ENCODE measurements around the gene GJD3.
"Not testable (repeated sequence)": the region's sequence is repeated elsewhere in the genome, so short reads cannot be mapped to it uniquely, and the experiment has no call there.

GJD3 gene
- 0 to 0.21 (median 0.10) reads per million in 9 experiments for total RNA-seq

GRCh38 chr17:40364121-40364861 is at the start of gene GJD3:
GJD3 (minus strand) TSS chr17:40364737; CDS start chr17:40363815, 922 bp downstream.
- Mint-ChIP-seq H3K4me1 (ENCODE audit: low read depth in 2 of 2) (peaks cover 4 to 5% of the 10 kb centered on the region in 2 donors), H3K9me3 (no peaks in the 10 kb centered on the region), H3K27me3 (peaks cover 15 to 32% of the 10 kb centered on the region in 2 donors), H3K4me3 (peak within 1 kb of the TSS; percentile 70 to 71), H3K27ac (no peak within 1 kb of the TSS), H3K36me3 (ENCODE audit: insufficient read depth) (no peaks in the 10 kb centered on the region)
- no peak for DNase-seq
- no peak for ATAC-seq (replicated peaks)

DNA sequence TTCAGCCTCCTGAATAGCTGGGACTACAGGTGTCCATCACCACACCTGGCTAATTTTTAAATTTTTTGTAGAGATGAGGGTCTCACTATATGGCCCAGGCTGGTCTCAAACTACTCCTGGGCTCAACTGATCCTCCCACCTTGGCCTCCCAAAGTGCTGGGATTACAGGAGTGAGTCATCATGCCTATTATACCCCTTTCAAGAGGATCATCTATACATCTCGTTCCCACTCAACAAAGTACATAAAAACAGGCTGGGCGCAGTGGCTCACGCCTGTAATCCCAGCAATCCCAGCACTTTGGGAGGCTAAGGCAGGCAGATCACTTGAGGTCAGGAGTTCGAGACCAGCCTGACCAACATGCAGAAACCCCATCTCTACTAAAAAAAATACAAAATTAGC is 49.8 kb upstream of the GJD3 start:
- not testable (repeated sequence) for H3K36me3 Mint-ChIP-seq (ENCODE audit: insufficient read depth); H3K4me3 Mint-ChIP-seq; H3K27me3 Mint-ChIP-seq; H3K27ac Mint-ChIP-seq; ATAC-seq (replicated peaks); H3K9me3 Mint-ChIP-seq; DNase-seq
- peaks cover 5 to 12% of the 10 kb centered on the region in 2 donors for H3K4me1 Mint-ChIP-seq (ENCODE audit: low read depth in 2 of 2)

- Mint-ChIP-seq H3K9me3 (no peaks in the 10 kb centered on the region), H3K36me3 (ENCODE audit: insufficient read depth) (peaks cover 10% of the 10 kb centered on the region), H3K27me3 (no peaks in the 10 kb centered on the region), H3K27ac (no peak overlapping the region), H3K4me3 (no peak overlapping the region), H3K4me1 (ENCODE audit: low read depth in 2 of 2) (peaks cover 5 to 8% of the 10 kb centered on the region in 2 donors)
- ATAC-seq (replicated peaks) (no peak), DNase-seq (no peak)
Observed at GRCh38 chr17:40412880-40413279, 48.3 kb upstream of the GJD3 start.

- Mint-ChIP-seq H3K27ac (no peak overlapping the region), H3K4me1 (ENCODE audit: low read depth in 2 of 2) (peaks cover 0 to 1% of the 10 kb centered on the region in 2 donors), H3K9me3 (no peaks in the 10 kb centered on the region), H3K27me3 (no peaks in the 10 kb centered on the region), H3K4me3 (no peak overlapping the region), H3K36me3 (ENCODE audit: insufficient read depth) (peaks cover 4% of the 10 kb centered on the region)
- no peak for ATAC-seq (replicated peaks)
- DNase-seq = no peak
Observed at GRCh38 chr17:40411821-40412220, 47.3 kb upstream of the GJD3 start.

DNA sequence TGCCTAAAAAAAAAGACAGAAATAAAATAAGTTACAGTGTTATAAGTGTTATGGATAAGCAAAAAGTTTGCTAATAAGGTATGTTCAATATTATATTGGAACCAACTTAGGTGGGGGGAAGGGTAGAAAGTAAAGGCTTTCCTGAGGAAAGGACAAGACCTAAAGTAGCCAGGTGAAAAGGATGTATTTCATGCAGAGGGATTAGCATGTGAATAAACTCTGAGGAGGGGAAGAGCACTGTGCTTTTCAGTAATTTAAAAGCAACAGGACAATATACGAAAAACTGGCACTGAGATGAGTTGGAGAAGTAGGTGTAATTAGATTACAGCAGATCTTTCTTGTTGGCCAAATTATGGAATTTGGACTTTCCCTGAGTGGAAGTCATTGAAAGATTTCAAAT is 45.5 kb upstream of the GJD3 start:
- ATAC-seq (replicated peaks) = no peak
- Mint-ChIP-seq H3K4me1 (ENCODE audit: low read depth in 2 of 2) (no peaks in the 10 kb centered on the region), H3K27ac (peak overlapping the region in 1 of 2 donors; percentile 12), H3K4me3 (no peak overlapping the region), H3K9me3 (no peaks in the 10 kb centered on the region), H3K36me3 (ENCODE audit: insufficient read depth) (peaks cover 4% of the 10 kb centered on the region), H3K27me3 (no peaks in the 10 kb centered on the region)
- no peak for DNase-seq

- H3K4me3 Mint-ChIP-seq; ATAC-seq (replicated peaks); DNase-seq; H3K36me3 Mint-ChIP-seq (ENCODE audit: insufficient read depth); H3K27me3 Mint-ChIP-seq; H3K4me1 Mint-ChIP-seq (ENCODE audit: low read depth in 2 of 2); H3K9me3 Mint-ChIP-seq: not testable (repeated sequence)
- peak overlapping the region in 1 of 2 donors; percentile 12 for H3K27ac Mint-ChIP-seq
Observed at GRCh38 chr17:40409540-40409939, 45.0 kb upstream of the GJD3 start.

DNA sequence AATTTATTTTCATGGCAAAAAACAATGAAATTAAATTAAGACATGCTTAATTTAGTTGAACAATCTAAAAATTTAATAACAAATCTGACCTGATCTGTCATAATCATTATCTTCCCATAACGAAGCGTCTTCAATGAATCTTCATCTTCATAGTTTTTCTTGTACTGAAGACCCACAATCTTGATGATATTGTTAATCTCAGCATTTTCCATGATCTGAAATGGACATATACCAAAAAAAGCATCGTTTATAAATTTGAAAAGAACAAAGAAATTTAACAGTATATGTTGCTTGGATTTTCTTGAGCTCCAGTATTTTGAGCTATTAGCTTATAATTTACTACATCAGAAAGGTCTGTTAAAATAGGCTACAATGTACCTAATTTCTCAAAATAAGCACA is 42.9 kb upstream of the GJD3 start:
- Mint-ChIP-seq H3K27me3 (no peaks in the 10 kb centered on the region), H3K27ac (no peak overlapping the region)

GRCh38 chr17:40404003-40404402 is 39.5 kb upstream of the GJD3 start:
- DNase-seq = no peak
- H3K27ac Mint-ChIP-seq = no peak overlapping the region
- H3K4me1 Mint-ChIP-seq (ENCODE audit: low read depth in 2 of 2) = peaks cover 4% of the 10 kb centered on the region in 2 donors
- no peaks in the 10 kb centered on the region for H3K9me3 Mint-ChIP-seq
- H3K36me3 Mint-ChIP-seq (ENCODE audit: insufficient read depth) = peaks cover 4% of the 10 kb centered on the region
- no peak overlapping the region for H3K4me3 Mint-ChIP-seq
- H3K27me3 Mint-ChIP-seq = no peaks in the 10 kb centered on the region
- no peak for ATAC-seq (replicated peaks)

More for the DNA sequence above, 42.9 kb upstream of the GJD3 start:
- H3K4me3 Mint-ChIP-seq = no peak overlapping the region
- H3K9me3 Mint-ChIP-seq = no peaks in the 10 kb centered on the region
- peaks cover 2 to 4% of the 10 kb centered on the region in 2 donors for H3K4me1 Mint-ChIP-seq (ENCODE audit: low read depth in 2 of 2)
- no peak for DNase-seq
- ATAC-seq (replicated peaks) = no peak
- H3K36me3 Mint-ChIP-seq (ENCODE audit: insufficient read depth) = peaks cover 4% of the 10 kb centered on the region

GRCh38 chr17:40402668-40403067 is 38.1 kb upstream of the GJD3 start:
- peak; percentile 52 for ATAC-seq (replicated peaks)
- H3K27me3 Mint-ChIP-seq = no peaks in the 10 kb centered on the region
- H3K27ac Mint-ChIP-seq = peak overlapping the region; percentile 2 to 36
- H3K36me3 Mint-ChIP-seq (ENCODE audit: insufficient read depth) = peaks cover 2% of the 10 kb centered on the region
- H3K4me1 Mint-ChIP-seq (ENCODE audit: low read depth in 2 of 2) = peaks cover 4% of the 10 kb centered on the region in 2 donors
- DNase-seq = no peak
- no peaks in the 10 kb centered on the region for H3K9me3 Mint-ChIP-seq
- peak overlapping the region; percentile 53 to 66 for H3K4me3 Mint-ChIP-seq

DNA sequence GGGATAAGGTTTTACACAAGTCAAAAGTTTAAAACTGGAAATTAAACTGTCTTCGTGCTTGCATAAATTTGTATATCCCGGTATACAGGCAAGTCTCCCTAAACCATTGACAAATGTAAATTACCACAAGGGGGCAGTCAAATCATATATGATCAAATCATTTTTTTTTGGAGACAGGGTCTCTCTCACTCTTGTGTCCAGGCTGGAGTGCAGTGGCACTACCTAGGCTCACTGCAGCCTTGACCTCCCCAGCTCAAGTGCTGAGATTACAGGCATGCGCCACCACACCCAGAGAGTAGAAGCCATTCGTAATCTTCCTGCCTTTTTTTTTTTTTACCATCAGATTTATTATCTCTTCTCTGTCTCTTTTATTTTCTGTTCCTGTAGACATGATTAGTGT is 34.6 kb upstream of the GJD3 start:
- no peaks in the 10 kb centered on the region for H3K27me3 Mint-ChIP-seq
- H3K27ac Mint-ChIP-seq = no peak overlapping the region
- peaks cover 4% of the 10 kb centered on the region in 2 donors for H3K4me1 Mint-ChIP-seq (ENCODE audit: low read depth in 2 of 2)
- peaks cover 2% of the 10 kb centered on the region for H3K36me3 Mint-ChIP-seq (ENCODE audit: insufficient read depth)
- DNase-seq (peak in 1 of 3 experiments; percentile 8), ATAC-seq (replicated peaks) (peak; percentile 59)
- H3K4me3 Mint-ChIP-seq = no peak overlapping the region
- H3K9me3 Mint-ChIP-seq = no peaks in the 10 kb centered on the region

GRCh38 chr17:40386555-40386954 is 22.0 kb upstream of the GJD3 start:
- DNase-seq; H3K9me3 Mint-ChIP-seq; H3K27ac Mint-ChIP-seq; H3K4me1 Mint-ChIP-seq (ENCODE audit: low read depth in 2 of 2); H3K4me3 Mint-ChIP-seq; ATAC-seq (replicated peaks); H3K36me3 Mint-ChIP-seq (ENCODE audit: insufficient read depth); H3K27me3 Mint-ChIP-seq: not testable (repeated sequence)

- Mint-ChIP-seq H3K27me3 (peaks cover 0 to 8% of the 10 kb centered on the region in 2 donors), H3K27ac (no peak overlapping the region), H3K36me3 (ENCODE audit: insufficient read depth) (peaks cover 3% of the 10 kb centered on the region), H3K4me3 (no peak overlapping the region), H3K4me1 (ENCODE audit: low read depth in 2 of 2) (no peaks in the 10 kb centered on the region), H3K9me3 (no peaks in the 10 kb centered on the region)
- ATAC-seq (replicated peaks) (no peak), DNase-seq (no peak)
Observed at GRCh38 chr17:40382251-40382650, 17.7 kb upstream of the GJD3 start.

GRCh38 chr17:40378966-40379365 is 14.4 kb upstream of the GJD3 start:
- no peak overlapping the region for H3K4me3 Mint-ChIP-seq
- no peak overlapping the region for H3K27ac Mint-ChIP-seq
- peaks cover 0 to 2% of the 10 kb centered on the region in 2 donors for H3K4me1 Mint-ChIP-seq (ENCODE audit: low read depth in 2 of 2)
- no peak for DNase-seq
- peaks cover 0 to 16% of the 10 kb centered on the region in 2 donors for H3K27me3 Mint-ChIP-seq
- no peaks in the 10 kb centered on the region for H3K36me3 Mint-ChIP-seq (ENCODE audit: insufficient read depth)
- no peaks in the 10 kb centered on the region for H3K9me3 Mint-ChIP-seq
- no peak for ATAC-seq (replicated peaks)

DNA sequence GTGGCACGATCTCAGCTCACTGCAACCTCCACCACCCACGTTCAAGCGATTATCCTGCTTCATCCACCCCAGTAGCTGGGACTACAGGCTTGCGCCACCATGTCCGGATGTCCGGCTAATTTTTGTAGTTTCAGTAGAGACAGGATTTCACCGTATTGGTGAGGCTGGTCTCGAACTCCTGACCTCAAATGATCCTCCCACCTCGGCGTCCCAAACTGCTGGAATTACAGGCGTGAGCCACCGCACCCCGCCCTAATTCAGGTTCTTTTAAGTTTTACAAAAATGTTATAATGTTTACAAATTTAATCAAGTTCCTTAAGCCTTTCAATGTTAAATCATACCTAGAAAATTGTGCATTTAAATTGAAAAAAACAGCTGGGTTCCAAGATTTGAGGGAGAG is 13.3 kb upstream of the GJD3 start:
- Mint-ChIP-seq H3K36me3 (ENCODE audit: insufficient read depth) (no peaks in the 10 kb centered on the region), H3K27me3 (peaks cover 0 to 16% of the 10 kb centered on the region in 2 donors), H3K4me3 (no peak overlapping the region), H3K9me3 (no peaks in the 10 kb centered on the region), H3K4me1 (ENCODE audit: low read depth in 2 of 2) (peaks cover 0 to 2% of the 10 kb centered on the region in 2 donors), H3K27ac (no peak overlapping the region)
- DNase-seq (no peak), ATAC-seq (replicated peaks) (no peak)
